Loucy (cell line): ENCODE measurements around the gene ANKRD23.

Source experiments
- H2AFZ ChIP-seq: fragments of 200-600 bp; sonication (generic); 2 replicates; pipeline ENCODE4 v1.6.0; 2016; ENCODE audit warnings: antibody characterized with exemption, mild to moderate bottlenecking, low read length, moderate library complexity
- H3F3A ChIP-seq: fragments of 200-600 bp; 2 replicates; pipeline ENCODE4 v1.6.0; 2016; ENCODE audit warnings: antibody characterized with exemption, low read depth, mild to moderate bottlenecking
- H3K27me3 ChIP-seq: fragments of 200-600 bp; sonication (generic); 2 replicates; pipeline ENCODE4 v1.6.1; 2014; ENCODE audit warnings: low read length, mild to moderate bottlenecking; ENCODE audit not compliant: insufficient read depth, poor library complexity, severe bottlenecking
- H3K36me3 ChIP-seq: fragments of 200-600 bp; sonication (generic); 2 replicates; pipeline ENCODE4 v1.6.1; 2016; ENCODE audit warnings: low read length; ENCODE audit not compliant: insufficient read depth
- H3K4me1 ChIP-seq: fragments of 200-600 bp; sonication (generic); 2 replicates; pipeline ENCODE4 v1.5.1; 2014; ENCODE audit warnings: low read length, mild to moderate bottlenecking; ENCODE audit not compliant: insufficient read depth, poor library complexity, severe bottlenecking
- H3K4me2 ChIP-seq: fragments of 200-600 bp; sonication (generic); 2 replicates; pipeline ENCODE4 v1.6.0; 2014; ENCODE audit warnings: antibody characterized with exemption, low read length, low read depth, mild to moderate bottlenecking; ENCODE audit not compliant: poor library complexity, severe bottlenecking
- H3K4me3 ChIP-seq: fragments of 200-600 bp; sonication (generic); 2 replicates; pipeline ENCODE4 v1.5.1; 2014; ENCODE audit warnings: low read length, mild to moderate bottlenecking, mixed read lengths; ENCODE audit not compliant: poor library complexity, severe bottlenecking
- H3K79me2 ChIP-seq: fragments of 200-600 bp; sonication (generic); 2 replicates; pipeline ENCODE4 v1.6.1; 2014; ENCODE audit warnings: low read length; ENCODE audit not compliant: insufficient read depth
- H3K9ac ChIP-seq: fragments of 200-600 bp; sonication (generic); 2 replicates; pipeline ENCODE4 v1.6.0; 2014; ENCODE audit warnings: mild to moderate bottlenecking, low read depth, low read length, moderate library complexity; ENCODE audit not compliant: poor library complexity, severe bottlenecking
- H3K9me2 ChIP-seq: fragments of 200-600 bp; sonication (generic); replicated peaks from 2 replicates; pipeline ENCODE4 v1.6.1; 2016; ENCODE audit warnings: low read depth, low read length, mixed read lengths
- H3K9me3 ChIP-seq: fragments of 200-600 bp; sonication (generic); 2 replicates; pipeline ENCODE4 v1.6.1; 2014; ENCODE audit warnings: mild to moderate bottlenecking, antibody characterized with exemption, low read length, low read depth; ENCODE audit not compliant: insufficient read depth
- H4K20me1 ChIP-seq: fragments of 200-600 bp; sonication (generic); 2 replicates; pipeline ENCODE4 v1.6.0; 2014; ENCODE audit warnings: antibody characterized with exemption, low read length, mild to moderate bottlenecking; ENCODE audit not compliant: insufficient read depth, poor library complexity, severe bottlenecking
- CTCF ChIP-seq: fragments of 200-600 bp; sonication (generic); conservative IDR thresholded peaks from 2 replicates; pipeline ENCODE4 v1.5.1; 2014; ENCODE audit warnings: mild to moderate bottlenecking, antibody characterized with exemption, low read length
- EZH2phosphoT487 ChIP-seq: fragments of 200-600 bp; IDR thresholded peaks from 2 replicates; pipeline ENCODE4 v1.6.1; 2018; ENCODE audit warnings: antibody characterized with exemption, mild to moderate bottlenecking, moderate library complexity, borderline replicate concordance

The ANKRD23 gene

GRCh38 chr2:96868555-96869280 lies 24.9 kb upstream of the ANKRD23 start:
- H2AFZ ChIP-seq = peak overlapping the region; percentile 89
- H3F3A ChIP-seq = peaks cover 4% of the 10 kb centered on the region; the same call in 1 of the 2 replicates
- H4K20me1 ChIP-seq = peaks cover 40% of the 10 kb centered on the region
- H3K4me2 ChIP-seq = peak overlapping the region; percentile 93
- peaks cover 52% of the 10 kb centered on the region for H3K79me2 ChIP-seq
- no peaks in the 10 kb centered on the region for H3K9me2 ChIP-seq
- H3K4me1 ChIP-seq = peaks cover 17% of the 10 kb centered on the region
- H3K36me3 ChIP-seq = peaks cover 20% of the 10 kb centered on the region; the same call in 1 of the 2 replicates
- H3K9ac ChIP-seq = peak overlapping the region; percentile 100
- peak overlapping the region; percentile 99 for H3K4me3 ChIP-seq
- TF ChIP-seq CTCF = peak; percentile 69
- no peak for TF ChIP-seq EZH2phosphoT487
- no peaks in the 10 kb centered on the region for H3K9me3 ChIP-seq
- H3K27me3 ChIP-seq = peaks cover 3% of the 10 kb centered on the region

GRCh38 chr2:96867756-96868554 lies 24.1 kb upstream of the ANKRD23 start:
- peaks cover 40% of the 10 kb centered on the region for H4K20me1 ChIP-seq
- H3K9ac ChIP-seq = peak overlapping the region; percentile 100
- no peaks in the 10 kb centered on the region for H3K9me2 ChIP-seq
- peak overlapping the region; percentile 99 for H3K4me3 ChIP-seq
- H3K4me1 ChIP-seq = peaks cover 17% of the 10 kb centered on the region
- no peaks in the 10 kb centered on the region for H3K9me3 ChIP-seq
- peaks cover 52% of the 10 kb centered on the region for H3K79me2 ChIP-seq
- no peak for TF ChIP-seq CTCF
- no peak for TF ChIP-seq EZH2phosphoT487
- H2AFZ ChIP-seq = peak overlapping the region; percentile 89
- peak overlapping the region; percentile 93 for H3K4me2 ChIP-seq
- peaks cover 27% of the 10 kb centered on the region; the same call in 1 of the 2 replicates for H3K36me3 ChIP-seq
- H3F3A ChIP-seq = peaks cover 4% of the 10 kb centered on the region; the same call in 1 of the 2 replicates
- peaks cover 3% of the 10 kb centered on the region for H3K27me3 ChIP-seq

GRCh38 chr2:96866986-96867755 lies 23.4 kb upstream of the ANKRD23 start:
- H3K9me3 ChIP-seq = no peaks in the 10 kb centered on the region
- H2AFZ ChIP-seq = no peak overlapping the region
- peaks cover 29% of the 10 kb centered on the region; the same call in 1 of the 2 replicates for H3K36me3 ChIP-seq
- H3K9me2 ChIP-seq = no peaks in the 10 kb centered on the region
- H4K20me1 ChIP-seq = peaks cover 40% of the 10 kb centered on the region
- peak overlapping the region; percentile 100 for H3K9ac ChIP-seq
- H3K27me3 ChIP-seq = peaks cover 3% of the 10 kb centered on the region
- H3K79me2 ChIP-seq = peaks cover 52% of the 10 kb centered on the region
- TF ChIP-seq EZH2phosphoT487 = no peak
- TF ChIP-seq CTCF = no peak
- peaks cover 17% of the 10 kb centered on the region for H3K4me1 ChIP-seq
- H3F3A ChIP-seq = peaks cover 4% of the 10 kb centered on the region; the same call in 1 of the 2 replicates
- H3K4me3 ChIP-seq = peak overlapping the region; percentile 99
- peak overlapping the region; percentile 93 for H3K4me2 ChIP-seq
